Choroid plexus epithelial cell (primary cell): ENCODE data around the gene PHKG2.
"Not testable (repeated sequence)": the region's sequence is repeated elsewhere in the genome, so short reads cannot be mapped to it uniquely, and the experiment has no call there.

Experiments
- DNase-seq: peaks from one replicate; pipeline ENCODE4 v3.0.0-alpha.2; 2010; ENCODE audit warnings: low read depth
- H3K4me3 ChIP-seq: 2 replicates; pipeline ENCODE4 v1.5.1; 2011; ENCODE audit warnings: low read depth, mild to moderate bottlenecking, control low read depth, low read length, moderate library complexity
- TF ChIP-seq, protein P1 (sequence below): conservative IDR thresholded peaks from 2 replicates; pipeline ENCODE4 v1.5.1; 2011; ENCODE audit warnings: low read depth, mild to moderate bottlenecking, control low read depth, inconsistent platforms, low read length, moderate library complexity

PHKG2 gene, protein sequence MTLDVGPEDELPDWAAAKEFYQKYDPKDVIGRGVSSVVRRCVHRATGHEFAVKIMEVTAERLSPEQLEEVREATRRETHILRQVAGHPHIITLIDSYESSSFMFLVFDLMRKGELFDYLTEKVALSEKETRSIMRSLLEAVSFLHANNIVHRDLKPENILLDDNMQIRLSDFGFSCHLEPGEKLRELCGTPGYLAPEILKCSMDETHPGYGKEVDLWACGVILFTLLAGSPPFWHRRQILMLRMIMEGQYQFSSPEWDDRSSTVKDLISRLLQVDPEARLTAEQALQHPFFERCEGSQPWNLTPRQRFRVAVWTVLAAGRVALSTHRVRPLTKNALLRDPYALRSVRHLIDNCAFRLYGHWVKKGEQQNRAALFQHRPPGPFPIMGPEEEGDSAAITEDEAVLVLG

DNA sequence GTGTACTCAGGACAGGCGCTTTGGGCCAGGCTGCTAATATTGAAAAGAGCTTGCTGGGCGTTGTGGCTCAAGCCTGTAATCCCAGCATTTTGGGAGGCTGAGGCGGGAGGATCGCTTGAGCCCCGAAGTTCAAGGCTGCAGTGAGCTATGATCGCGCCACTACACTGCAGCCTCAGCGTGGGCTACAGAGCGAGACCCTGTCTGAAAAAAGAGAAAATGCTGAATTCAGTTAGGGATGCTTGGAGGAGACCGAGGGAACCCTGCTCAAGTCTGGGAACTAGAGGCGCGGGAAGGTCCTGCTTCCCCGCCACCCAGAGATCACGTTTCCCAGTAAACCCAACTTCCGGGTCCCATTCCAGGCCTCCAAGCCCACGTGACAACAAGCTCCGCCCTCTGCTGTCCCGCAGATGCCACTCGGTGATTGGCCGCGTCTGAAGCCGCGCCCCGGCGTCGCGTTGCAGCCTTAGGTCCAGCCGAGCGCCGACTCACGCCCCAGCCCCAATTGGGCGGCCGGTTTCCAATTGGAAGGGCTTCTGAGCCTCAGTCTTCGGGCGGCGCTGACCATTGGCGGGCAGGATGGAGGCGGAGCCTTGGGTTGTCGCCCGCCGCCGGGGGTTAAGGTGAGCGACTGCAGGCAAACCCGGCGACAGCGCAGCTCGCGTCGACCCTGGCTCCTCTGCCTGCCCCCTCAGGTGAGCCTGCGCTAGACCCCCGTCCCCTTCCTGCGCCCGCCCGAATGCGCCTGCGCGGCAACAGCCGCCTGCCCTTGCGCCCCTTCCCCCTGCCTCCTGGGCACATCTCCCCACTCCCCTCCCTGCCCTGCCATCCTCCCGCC, at the start of gene PHKG2:
TSS of gene PHKG2 (plus strand) at position 627 of the 835 bp plus-strand sequence. CDS start 396 bp downstream, outside the sequence.
- peak within 1 kb of the TSS; percentile 95 for H3K4me3 ChIP-seq
- TF ChIP-seq, protein P1, sequence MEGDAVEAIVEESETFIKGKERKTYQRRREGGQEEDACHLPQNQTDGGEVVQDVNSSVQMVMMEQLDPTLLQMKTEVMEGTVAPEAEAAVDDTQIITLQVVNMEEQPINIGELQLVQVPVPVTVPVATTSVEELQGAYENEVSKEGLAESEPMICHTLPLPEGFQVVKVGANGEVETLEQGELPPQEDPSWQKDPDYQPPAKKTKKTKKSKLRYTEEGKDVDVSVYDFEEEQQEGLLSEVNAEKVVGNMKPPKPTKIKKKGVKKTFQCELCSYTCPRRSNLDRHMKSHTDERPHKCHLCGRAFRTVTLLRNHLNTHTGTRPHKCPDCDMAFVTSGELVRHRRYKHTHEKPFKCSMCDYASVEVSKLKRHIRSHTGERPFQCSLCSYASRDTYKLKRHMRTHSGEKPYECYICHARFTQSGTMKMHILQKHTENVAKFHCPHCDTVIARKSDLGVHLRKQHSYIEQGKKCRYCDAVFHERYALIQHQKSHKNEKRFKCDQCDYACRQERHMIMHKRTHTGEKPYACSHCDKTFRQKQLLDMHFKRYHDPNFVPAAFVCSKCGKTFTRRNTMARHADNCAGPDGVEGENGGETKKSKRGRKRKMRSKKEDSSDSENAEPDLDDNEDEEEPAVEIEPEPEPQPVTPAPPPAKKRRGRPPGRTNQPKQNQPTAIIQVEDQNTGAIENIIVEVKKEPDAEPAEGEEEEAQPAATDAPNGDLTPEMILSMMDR, result no peak
- DNase-seq, result peak; percentile 99

- H3K4me3 ChIP-seq, result peak within 1 kb of the TSS; percentile 99
- TF ChIP-seq, protein P1, result no peak
- DNase-seq, result peak; percentile 81
These were observed 49.2 kb upstream of the PHKG2 start, which contains the start of gene SRCAP for GRCh38 chr16:30698816-30699614. Gene SRCAP, plus strand, starts transcription at chr16:30699171. Its CDS starts 1,654 bp downstream, at chr16:30700825.

DNA sequence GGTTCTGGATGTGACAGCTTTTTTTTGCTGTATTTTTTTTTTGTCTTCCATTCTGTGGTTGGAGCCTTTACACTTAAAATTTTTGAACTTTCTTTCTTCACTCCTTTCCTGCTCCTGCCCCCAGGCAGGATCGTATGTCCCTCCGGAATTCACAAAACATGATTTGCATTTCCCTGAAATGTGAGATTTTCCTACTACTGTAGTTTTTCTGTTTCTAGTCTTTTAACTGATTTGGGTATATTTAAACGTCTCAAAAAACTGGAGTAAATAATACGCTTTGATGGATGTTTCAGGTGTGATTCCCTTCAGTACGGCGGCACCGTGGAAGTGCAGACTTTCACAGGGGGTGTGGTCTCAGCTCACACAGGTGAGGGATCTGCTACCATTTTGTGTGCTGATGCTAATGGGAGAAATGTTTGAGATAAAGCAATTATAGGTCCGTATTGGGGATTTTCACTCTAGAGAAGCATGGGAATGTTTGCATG, 48.6 kb upstream of the PHKG2 start:
- TF ChIP-seq, protein P1, result no peak
- peak overlapping the region; percentile 99 for H3K4me3 ChIP-seq
- no peak for DNase-seq

- TF ChIP-seq, protein P1, result no peak
- peak; percentile 72 for DNase-seq
- peak overlapping the region; percentile 16 for H3K4me3 ChIP-seq
These were observed 47.7 kb upstream of the PHKG2 start for GRCh38 chr16:30700491-30700890.

DNA sequence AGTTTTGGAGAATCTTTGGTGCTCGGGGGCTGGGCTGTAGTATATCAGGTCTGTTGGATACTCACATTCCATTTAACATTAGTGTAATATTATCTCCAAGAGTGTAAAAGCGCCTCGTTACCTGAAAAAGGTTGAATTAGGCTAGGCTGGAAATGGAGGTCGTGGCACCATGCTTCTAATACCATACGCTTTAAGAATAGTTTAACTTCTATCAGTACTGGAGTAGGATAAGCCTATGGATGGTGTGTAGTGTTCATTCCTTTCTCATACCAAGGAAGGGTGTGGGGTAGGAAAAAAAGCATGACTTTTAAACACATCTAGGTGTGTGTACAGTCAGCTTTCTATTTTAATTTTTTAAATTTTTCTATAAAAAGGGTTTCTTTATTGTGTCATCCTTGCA, 47.3 kb upstream of the PHKG2 start:
- TF ChIP-seq, protein P1, result no peak
- DNase-seq, result no peak
- no peak overlapping the region for H3K4me3 ChIP-seq

GRCh38 chr16:30703071-30703470, 45.2 kb upstream of the PHKG2 start:
- not testable (repeated sequence) for DNase-seq, H3K4me3 ChIP-seq
